Renal cortex interstitium (tissue), 11 donors: Measurements from ENCODE around the gene MAN2A1. TPM values are rescaled to one million over a fixed set of nuclear protein-coding genes. Genes with fewer than 3 reads are reported as not detected.
"Not testable (repeated sequence)": the region's sequence is repeated elsewhere in the genome, so short reads cannot be mapped to it uniquely, and the experiment has no call there.

Experiments used
- DNase-seq, 11 donors: peaks; one replicate each; pipeline ENCODE4 v3.0.0-alpha.2; 2013; ENCODE audit warnings: low read depth in 9 of 11, low spot score in 4 of 11; ENCODE audit errors: extremely low read depth in 1 of 11
- polyA plus RNA-seq, 3 donors: library from polyadenylated mRNA; unstranded; fragments of 120-200 nt; gene quantifications; one replicate each; pipeline ENCODE4 v1.2.1, GENCODE V29; 2013; ENCODE audit not compliant: insufficient read length in 3 of 3

The MAN2A1 gene
- polyA plus RNA-seq, 3 donors = 59.4 to 75.7 (median 66.1) TPM

GRCh38 chr5:109873687-109874086, 184.0 kb downstream of the MAN2A1 start:
- DNase-seq = no peak

- DNase-seq = no peak
Measured at GRCh38 chr5:109874108-109874507, 184.4 kb downstream of the MAN2A1 start.

GRCh38 chr5:109876030-109876725, 186.5 kb downstream of the MAN2A1 start:
- DNase-seq = no peak

- DNase-seq = no peak
Measured at GRCh38 chr5:109876941-109877669, 187.4 kb downstream of the MAN2A1 start.

GRCh38 chr5:109877670-109878045, 187.9 kb downstream of the MAN2A1 start:
- DNase-seq = no peak

DNA sequence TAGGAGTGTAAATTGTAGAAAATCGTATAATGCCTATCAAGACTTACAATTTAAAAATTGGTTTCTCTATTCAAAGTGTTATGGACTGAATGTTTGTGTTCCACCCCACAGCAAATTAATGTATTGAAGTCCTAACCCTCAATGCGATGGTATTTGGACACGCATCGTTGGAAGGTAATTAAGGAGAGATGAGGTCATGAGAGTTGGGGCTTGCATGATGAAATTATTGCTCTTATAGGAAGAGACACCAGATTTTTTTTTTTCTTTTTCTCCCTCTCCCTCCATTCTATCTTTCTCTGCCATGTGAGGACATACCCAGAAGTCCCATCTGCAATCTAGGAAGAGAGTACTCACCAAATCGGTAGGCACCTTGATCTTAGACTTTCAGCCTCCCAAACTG, 189.2 kb downstream of the MAN2A1 start:
- DNase-seq = no peak

DNA sequence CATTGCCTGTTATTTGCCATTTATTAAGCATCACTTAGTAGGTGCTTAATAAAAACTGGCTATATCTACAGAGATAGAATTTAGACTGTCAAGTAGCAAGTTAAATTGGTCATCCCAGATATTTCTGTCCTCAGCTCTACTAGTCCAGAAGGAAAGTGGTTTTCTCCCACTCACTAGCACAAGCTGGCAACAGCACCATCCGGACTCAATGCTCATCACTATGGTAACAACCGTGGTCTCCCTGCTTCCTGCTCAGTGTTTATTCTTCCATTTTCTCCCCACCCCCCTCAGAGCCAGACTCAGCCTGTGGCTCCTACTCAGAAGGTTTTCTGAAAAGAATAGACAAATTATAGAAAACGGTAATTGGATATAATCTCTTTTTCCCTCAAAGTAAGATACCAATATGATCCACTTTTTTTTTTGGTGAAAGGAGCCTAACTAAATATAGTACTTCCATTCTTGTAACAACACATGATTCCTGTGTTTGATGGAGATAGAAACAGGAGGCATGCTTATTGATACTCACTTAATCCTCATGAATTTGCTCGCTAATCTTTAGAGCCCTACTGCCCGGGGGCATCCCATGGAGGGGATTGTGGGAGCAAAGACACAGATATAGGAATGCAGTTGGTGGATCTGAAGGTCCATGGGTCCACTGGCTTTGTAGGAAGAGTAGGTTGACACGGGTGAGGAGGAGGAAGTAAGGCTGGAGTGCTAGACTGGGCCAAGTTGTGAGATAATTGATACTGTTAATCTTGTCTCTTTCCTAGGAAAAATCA, 191.4 kb downstream of the MAN2A1 start:
- no peak for DNase-seq

- DNase-seq = no peak
Measured at GRCh38 chr5:109882546-109882945, 192.8 kb downstream of the MAN2A1 start.

GRCh38 chr5:109884676-109885075, 194.9 kb downstream of the MAN2A1 start:
- DNase-seq = no peak

DNA sequence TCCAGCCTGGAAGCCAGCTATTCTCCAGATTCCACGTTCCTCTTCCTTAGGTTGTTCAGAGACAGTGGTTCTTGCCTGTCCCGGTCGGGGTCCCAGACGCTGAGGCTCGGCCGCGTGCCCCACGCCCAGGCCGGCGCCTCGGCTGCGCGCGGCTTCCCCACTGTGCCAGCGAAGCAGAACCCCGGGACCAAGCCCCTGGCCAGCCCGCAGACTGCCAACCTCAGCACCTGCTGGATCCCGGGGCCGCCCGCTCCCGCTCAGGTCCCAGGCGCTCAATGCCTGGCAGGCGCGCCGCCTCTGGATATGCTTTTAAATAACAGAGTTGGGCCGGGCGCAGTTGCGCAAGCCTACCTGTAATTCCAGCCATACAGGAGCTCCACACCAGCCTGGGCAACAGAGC, 195.5 kb downstream of the MAN2A1 start:
- no peak for DNase-seq

DNA sequence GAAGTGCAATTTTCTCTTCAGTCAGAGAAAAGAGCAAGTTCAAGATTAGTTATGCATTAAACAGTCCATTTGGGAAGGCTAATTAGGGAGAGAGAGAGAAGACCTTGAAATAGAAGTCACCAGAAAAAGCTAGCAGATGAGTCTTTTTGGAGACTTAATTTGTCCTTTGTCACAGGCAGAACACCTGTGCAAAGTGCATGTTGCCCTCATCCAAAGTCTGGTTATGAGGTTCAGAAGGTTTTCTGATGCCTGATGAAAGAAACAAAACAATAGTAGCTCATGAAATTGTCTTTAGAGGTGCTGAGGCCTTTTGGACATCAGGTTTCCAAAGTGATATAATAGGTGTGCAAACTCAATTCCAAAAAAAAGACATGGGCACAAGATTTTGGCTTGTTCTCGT, 199.3 kb downstream of the MAN2A1 start:
- no peak for DNase-seq

GRCh38 chr5:109893271-109893670, 203.5 kb downstream of the MAN2A1 start:
- DNase-seq = not testable (repeated sequence)

GRCh38 chr5:109898269-109899162, 208.8 kb downstream of the MAN2A1 start:
- no peak for DNase-seq

- no peak for DNase-seq
Measured at GRCh38 chr5:109899163-109899535, 209.4 kb downstream of the MAN2A1 start.

DNA sequence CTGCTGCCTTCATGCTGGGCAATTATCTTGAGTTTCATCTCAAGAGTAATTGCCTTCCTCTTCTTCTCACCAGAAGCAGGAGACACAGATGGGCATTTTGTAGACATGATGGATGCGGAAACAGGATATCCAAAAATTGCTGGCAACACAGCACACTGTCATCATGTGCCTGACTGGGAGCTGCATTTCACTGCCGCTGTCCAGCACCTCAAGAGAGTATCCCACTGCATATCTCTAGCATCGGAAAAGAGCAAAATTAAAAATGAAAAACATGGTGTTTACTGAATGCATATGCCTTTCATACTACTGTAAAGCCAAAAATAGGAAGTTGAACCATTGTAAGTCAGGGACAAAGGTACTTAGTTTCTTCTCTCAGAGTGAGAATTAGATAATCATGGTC, 210.7 kb downstream of the MAN2A1 start:
- DNase-seq = no peak

DNA sequence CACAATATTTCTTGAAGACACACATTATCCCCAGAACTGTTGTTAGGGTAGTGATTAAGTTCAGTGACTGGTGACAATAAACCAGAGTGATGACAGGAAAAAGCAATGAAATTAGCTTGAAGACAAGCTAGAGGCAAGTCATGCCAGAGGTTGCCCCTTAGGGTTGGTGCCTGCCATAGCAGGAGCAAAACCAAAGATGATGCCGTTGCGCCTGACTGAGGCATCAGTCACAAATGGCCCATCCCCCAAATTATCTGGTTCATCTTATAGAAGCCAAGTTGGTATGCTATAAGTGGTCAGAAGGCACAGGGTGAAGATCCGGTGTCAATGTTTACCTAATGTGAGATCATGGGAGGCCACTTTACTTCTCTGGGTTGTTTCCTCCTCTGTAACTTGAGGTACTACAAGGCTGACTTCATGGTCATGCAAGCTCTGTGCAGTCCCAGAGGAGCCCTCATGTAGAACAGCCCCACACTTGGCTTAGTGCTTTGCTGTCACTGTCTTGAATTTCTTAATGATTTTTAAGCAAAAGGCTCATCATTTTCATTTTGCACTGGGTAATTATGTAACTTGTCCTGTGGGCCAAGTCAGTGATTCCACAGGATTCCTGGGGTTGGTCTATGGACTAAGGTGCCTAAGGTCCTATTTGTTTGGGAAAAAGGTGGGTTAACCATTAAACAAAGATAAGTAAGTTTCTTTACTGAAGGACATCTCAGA, 211.3 kb downstream of the MAN2A1 start:
- peak in 1 of 11 donors; percentile 15 for DNase-seq

- DNase-seq = no peak
Measured at GRCh38 chr5:109901628-109901981, 211.9 kb downstream of the MAN2A1 start.

DNA sequence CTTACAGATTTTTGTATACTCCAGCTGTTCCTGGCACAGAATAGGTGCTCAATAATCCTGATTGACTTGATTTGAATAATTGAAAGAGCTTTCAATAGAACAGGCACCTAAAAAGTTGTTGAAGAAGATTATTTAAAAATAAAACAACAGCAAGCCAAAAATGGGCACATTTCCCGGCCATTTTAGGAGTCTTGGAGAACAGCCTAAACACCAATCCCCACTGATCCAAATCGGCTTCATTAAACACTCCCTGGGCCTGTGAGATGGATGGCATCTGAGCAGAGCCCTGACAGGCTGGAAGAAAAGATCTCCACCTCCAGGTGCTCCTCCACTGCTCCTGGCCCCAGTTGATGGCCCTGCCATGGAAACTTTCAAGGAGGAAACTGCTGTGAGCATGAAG, 213.3 kb downstream of the MAN2A1 start:
- DNase-seq = no peak

- no peak for DNase-seq
Measured at GRCh38 chr5:109905906-109906305, 216.2 kb downstream of the MAN2A1 start.
